ENCODE results near the gene MLLT10. TPM values are rescaled to one million over a fixed set of nuclear protein-coding genes. Genes with fewer than 3 reads are reported as not detected.

The MLLT10 gene
- total and polyA plus RNA-seq, 9 donors = 23.6 to 55.1 (median 36.8) TPM

- intact Hi-C loops (cut with DNase I) = no loop called here
- Histone ChIP-seq H3K9me3 (no peaks in the 10 kb centered on the region), H3K36me3 (no peaks in the 10 kb centered on the region), H3K27me3 (no peaks in the 10 kb centered on the region), H3K4me1 (ENCODE audit: insufficient read depth) (no peaks in the 10 kb centered on the region), H3K27ac (no peak overlapping the region), H3K4me3 (no peak overlapping the region)
- TF ChIP-seq, protein P1, sequence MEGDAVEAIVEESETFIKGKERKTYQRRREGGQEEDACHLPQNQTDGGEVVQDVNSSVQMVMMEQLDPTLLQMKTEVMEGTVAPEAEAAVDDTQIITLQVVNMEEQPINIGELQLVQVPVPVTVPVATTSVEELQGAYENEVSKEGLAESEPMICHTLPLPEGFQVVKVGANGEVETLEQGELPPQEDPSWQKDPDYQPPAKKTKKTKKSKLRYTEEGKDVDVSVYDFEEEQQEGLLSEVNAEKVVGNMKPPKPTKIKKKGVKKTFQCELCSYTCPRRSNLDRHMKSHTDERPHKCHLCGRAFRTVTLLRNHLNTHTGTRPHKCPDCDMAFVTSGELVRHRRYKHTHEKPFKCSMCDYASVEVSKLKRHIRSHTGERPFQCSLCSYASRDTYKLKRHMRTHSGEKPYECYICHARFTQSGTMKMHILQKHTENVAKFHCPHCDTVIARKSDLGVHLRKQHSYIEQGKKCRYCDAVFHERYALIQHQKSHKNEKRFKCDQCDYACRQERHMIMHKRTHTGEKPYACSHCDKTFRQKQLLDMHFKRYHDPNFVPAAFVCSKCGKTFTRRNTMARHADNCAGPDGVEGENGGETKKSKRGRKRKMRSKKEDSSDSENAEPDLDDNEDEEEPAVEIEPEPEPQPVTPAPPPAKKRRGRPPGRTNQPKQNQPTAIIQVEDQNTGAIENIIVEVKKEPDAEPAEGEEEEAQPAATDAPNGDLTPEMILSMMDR (IDR thresholded peaks at IDR 0.05) = no peak
- DNase-seq = no peak
- WGBS, 3 donors = 96 to 99% (median 98%) methylated on average over 3 of the region's 3 CpGs
Observed at GRCh38 chr10:21769041-21769440, 235.0 kb downstream of the MLLT10 start.

DNA sequence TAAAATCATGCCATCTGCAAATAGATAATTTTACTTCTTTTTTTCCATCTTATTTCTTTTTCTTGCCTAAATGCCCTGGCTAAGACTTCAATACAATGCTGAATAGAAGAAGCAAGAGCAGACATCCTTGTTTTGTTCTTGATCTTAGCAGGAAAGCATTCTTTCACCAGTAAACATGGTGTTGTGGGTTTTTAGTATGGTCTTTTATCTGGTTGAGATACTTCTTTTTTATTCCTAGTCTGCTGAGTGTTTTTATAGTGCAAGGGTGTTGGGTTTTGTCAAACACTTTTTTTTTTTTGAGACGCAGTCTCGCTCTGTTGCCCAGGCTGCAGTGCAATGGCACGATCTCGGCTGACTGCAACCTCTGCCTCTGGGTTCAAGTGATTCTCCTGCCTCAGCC is 237.2 kb downstream of the MLLT10 start:
- H3K4me3 ChIP-seq = no peak overlapping the region
- DNase-seq = no peak
- 94 to 98% (median 96%) methylated on average over 4 of the region's 4 CpGs for WGBS, 3 donors
- H3K27ac ChIP-seq = no peak overlapping the region
- intact Hi-C loops (cut with DNase I) = no loop called here
- H3K4me1 ChIP-seq (ENCODE audit: insufficient read depth) = no peaks in the 10 kb centered on the region
- H3K36me3 ChIP-seq = no peaks in the 10 kb centered on the region
- TF ChIP-seq POLR2A (IDR thresholded peaks at IDR 0.05) = no peak
- TF ChIP-seq, protein P1 (IDR thresholded peaks at IDR 0.05) = no peak
- TF ChIP-seq EP300 (IDR thresholded peaks at IDR 0.05) = no peak
- no peaks in the 10 kb centered on the region for H3K9me3 ChIP-seq
- no peaks in the 10 kb centered on the region for H3K27me3 ChIP-seq

DNA sequence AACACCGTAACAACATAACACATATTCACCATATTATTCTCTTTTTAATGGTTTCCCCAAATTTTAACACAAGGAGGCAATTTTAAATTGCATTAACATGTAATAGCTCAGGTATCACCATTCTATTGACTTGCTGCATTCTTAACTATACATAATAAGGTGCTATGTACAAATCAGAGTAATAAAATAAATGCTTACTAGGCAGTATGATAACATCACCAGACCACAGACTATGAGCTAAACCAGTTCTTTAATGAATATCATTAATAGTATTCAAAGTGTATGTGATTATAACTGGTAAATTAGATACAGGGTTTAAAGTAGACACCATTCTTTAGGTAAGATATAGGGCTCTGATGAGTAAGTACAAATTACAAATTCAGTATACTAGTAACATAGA is 242.9 kb downstream of the MLLT10 start:
- TF ChIP-seq POLR2A (IDR thresholded peaks at IDR 0.05) (no peak), EP300 (IDR thresholded peaks at IDR 0.05) (no peak)
- TF ChIP-seq, protein P1 (IDR thresholded peaks at IDR 0.05) = no peak
- H3K9me3 ChIP-seq = no peaks in the 10 kb centered on the region
- DNase-seq = no peak
- intact Hi-C loops (cut with DNase I) = no loop called here
- H3K27ac ChIP-seq = no peak overlapping the region
- no peaks in the 10 kb centered on the region for H3K4me1 ChIP-seq (ENCODE audit: insufficient read depth)
- 96 to 98% (median 97%) methylated on average over 1 of the region's 1 CpG for WGBS, 3 donors
- no peaks in the 10 kb centered on the region for H3K36me3 ChIP-seq
- H3K4me3 ChIP-seq = no peak overlapping the region
- no peaks in the 10 kb centered on the region for H3K27me3 ChIP-seq

DNA sequence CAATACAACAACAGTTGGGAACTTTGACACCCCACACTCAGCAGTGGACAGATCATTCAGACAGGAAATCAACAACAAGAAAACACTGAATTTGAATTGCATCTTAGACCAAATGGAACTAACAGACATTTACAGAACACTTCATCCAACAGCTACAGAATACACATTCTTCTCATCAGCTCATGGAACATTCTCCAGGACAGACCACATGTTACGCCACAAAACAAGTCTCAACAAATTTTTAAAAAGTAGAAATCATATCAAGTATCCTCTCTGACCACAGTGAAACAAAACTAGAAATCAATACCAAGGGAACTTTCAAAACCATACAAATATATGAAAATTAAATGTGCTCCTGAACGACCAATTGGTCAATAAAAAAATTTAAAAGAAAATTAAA is 257.2 kb downstream of the MLLT10 start:
- no peak for DNase-seq
- Histone ChIP-seq H3K27me3 (no peaks in the 10 kb centered on the region), H3K4me3 (no peak overlapping the region), H3K27ac (no peak overlapping the region), H3K9me3 (no peaks in the 10 kb centered on the region), H3K36me3 (no peaks in the 10 kb centered on the region), H3K4me1 (ENCODE audit: insufficient read depth) (no peaks in the 10 kb centered on the region)
- intact Hi-C loops (cut with DNase I) = no loop called here
- TF ChIP-seq POLR2A (IDR thresholded peaks at IDR 0.05) (no peak), EP300 (IDR thresholded peaks at IDR 0.05) (no peak)
- TF ChIP-seq, protein P1 (IDR thresholded peaks at IDR 0.05) = no peak
- WGBS, 3 donors = 93 to 98% (median 97%) methylated on average over 2 of the region's 2 CpGs

MicroRNAs within 50 kb of the gene (microRNA counts, 767-probe panel; counts per million panel counts)
- microRNA hsa-miR-1915-3p = 530 counts per million, percentile 78 among the panel's probes with 10 or more counts

Small RNAs within 50 kb of the gene (microRNA-seq; reads per million reads assigned to microRNA genes)
- 0 to 0.36 (median 0.32) reads per million in 3 donors for gene MIR1915

Small RNAs within 50 kb of the gene (small RNA-seq; reads per million reads assigned to genes)
- not detected for gene MIR1915
- gene RN7SKP219 = not detected
- gene RNU6-1141P = not detected
- not detected for gene RNU6-306P

Other genes starting within 250 kb of the MLLT10 start
- 1 to 10 TPM; 1.1 to 4.2 (median 3.4) TPM for gene SKIDA1, start 8.6 kb upstream of the MLLT10 start, total RNA-seq
- gene SKIDA1, start 8.6 kb upstream of the MLLT10 start, polyA plus RNA-seq = 1 to 10 TPM; 1.1 to 1.7 TPM

Data from ovary (tissue), 9 donors.